ENCODE results near the gene SMC6. TPM values are rescaled to one million over a fixed set of nuclear protein-coding genes. Genes with fewer than 3 reads are reported as not detected.

The SMC6 gene
- total RNA-seq, 2 donors from 2014 or later: 19.9 to 30.4 TPM

- no peaks in the 10 kb centered on the region for H3K36me3 Mint-ChIP-seq
- H3K4me1 Mint-ChIP-seq (ENCODE audit: low read depth in 2 of 2): no peaks in the 10 kb centered on the region
- H3K9me3 Mint-ChIP-seq: no peaks in the 10 kb centered on the region
- peaks cover 5 to 20% of the 10 kb centered on the region in 2 donors for H3K27me3 Mint-ChIP-seq
- no peak for DNase-seq (ENCODE audit: low spot score)
- ATAC-seq: no peak
- no peak overlapping the region for H3K27ac Mint-ChIP-seq
- no peak overlapping the region for H3K4me3 Mint-ChIP-seq
These were observed 131.8 kb downstream of the SMC6 start for GRCh38 chr2:17621781-17622180.

- Mint-ChIP-seq H3K36me3 (no peaks in the 10 kb centered on the region), H3K27me3 (peaks cover 5 to 20% of the 10 kb centered on the region in 2 donors), H3K4me1 (ENCODE audit: low read depth in 2 of 2) (no peaks in the 10 kb centered on the region), H3K27ac (no peak overlapping the region), H3K4me3 (no peak overlapping the region), H3K9me3 (no peaks in the 10 kb centered on the region)
- ATAC-seq (no peak), DNase-seq (ENCODE audit: low spot score) (no peak)
These were observed 132.8 kb downstream of the SMC6 start for GRCh38 chr2:17620841-17621240.

- Mint-ChIP-seq H3K27ac (no peak overlapping the region), H3K36me3 (no peaks in the 10 kb centered on the region), H3K27me3 (peaks cover 5 to 19% of the 10 kb centered on the region in 2 donors), H3K9me3 (no peaks in the 10 kb centered on the region), H3K4me3 (no peak overlapping the region), H3K4me1 (ENCODE audit: low read depth in 2 of 2) (no peaks in the 10 kb centered on the region)
- ATAC-seq (no peak), DNase-seq (ENCODE audit: low spot score) (no peak)
These were observed 133.3 kb downstream of the SMC6 start for GRCh38 chr2:17620280-17620679.

GRCh38 chr2:17617955-17618354 is 135.7 kb downstream of the SMC6 start:
- no peaks in the 10 kb centered on the region for H3K36me3 Mint-ChIP-seq
- no peaks in the 10 kb centered on the region for H3K4me1 Mint-ChIP-seq (ENCODE audit: low read depth in 2 of 2)
- H3K27ac Mint-ChIP-seq: no peak overlapping the region
- DNase-seq (ENCODE audit: low spot score): no peak
- no peaks in the 10 kb centered on the region for H3K9me3 Mint-ChIP-seq
- no peak for ATAC-seq
- peaks cover 9 to 11% of the 10 kb centered on the region in 2 donors for H3K27me3 Mint-ChIP-seq
- H3K4me3 Mint-ChIP-seq: no peak overlapping the region

- H3K4me1 Mint-ChIP-seq (ENCODE audit: low read depth in 2 of 2): no peaks in the 10 kb centered on the region
- H3K9me3 Mint-ChIP-seq: no peaks in the 10 kb centered on the region
- ATAC-seq: peak in 1 of 2 donors; percentile 52
- no peak for DNase-seq (ENCODE audit: low spot score)
- no peak overlapping the region for H3K27ac Mint-ChIP-seq
- no peak overlapping the region for H3K4me3 Mint-ChIP-seq
- H3K36me3 Mint-ChIP-seq: no peaks in the 10 kb centered on the region
- H3K27me3 Mint-ChIP-seq: peaks cover 9 to 11% of the 10 kb centered on the region in 2 donors
These were observed 136.1 kb downstream of the SMC6 start for GRCh38 chr2:17617516-17617915.

- H3K27ac Mint-ChIP-seq: no peak overlapping the region
- DNase-seq (ENCODE audit: low spot score): no peak
- no peaks in the 10 kb centered on the region for H3K36me3 Mint-ChIP-seq
- ATAC-seq: no peak
- no peaks in the 10 kb centered on the region for H3K4me1 Mint-ChIP-seq (ENCODE audit: low read depth in 2 of 2)
- no peak overlapping the region for H3K4me3 Mint-ChIP-seq
- H3K27me3 Mint-ChIP-seq: peaks cover 9 to 10% of the 10 kb centered on the region in 2 donors
- H3K9me3 Mint-ChIP-seq: no peaks in the 10 kb centered on the region
These were observed 137.2 kb downstream of the SMC6 start for GRCh38 chr2:17616405-17616804.

GRCh38 chr2:17615728-17616351 is 137.8 kb downstream of the SMC6 start:
- DNase-seq (ENCODE audit: low spot score) (no peak), ATAC-seq (no peak)
- no peak overlapping the region for H3K27ac Mint-ChIP-seq
- H3K4me3 Mint-ChIP-seq: no peak overlapping the region
- peaks cover 6 to 9% of the 10 kb centered on the region in 2 donors for H3K27me3 Mint-ChIP-seq
- H3K9me3 Mint-ChIP-seq: no peaks in the 10 kb centered on the region
- H3K36me3 Mint-ChIP-seq: no peaks in the 10 kb centered on the region
- H3K4me1 Mint-ChIP-seq (ENCODE audit: low read depth in 2 of 2): no peaks in the 10 kb centered on the region

GRCh38 chr2:17615147-17615546 is 138.5 kb downstream of the SMC6 start:
- no peaks in the 10 kb centered on the region for H3K4me1 Mint-ChIP-seq (ENCODE audit: low read depth in 2 of 2)
- H3K27ac Mint-ChIP-seq: no peak overlapping the region
- no peaks in the 10 kb centered on the region for H3K9me3 Mint-ChIP-seq
- no peak overlapping the region for H3K4me3 Mint-ChIP-seq
- ATAC-seq: no peak
- H3K27me3 Mint-ChIP-seq: peaks cover 6 to 8% of the 10 kb centered on the region in 2 donors
- no peak for DNase-seq (ENCODE audit: low spot score)
- H3K36me3 Mint-ChIP-seq: no peaks in the 10 kb centered on the region

- H3K27me3 Mint-ChIP-seq: peaks cover 4 to 6% of the 10 kb centered on the region in 2 donors
- DNase-seq (ENCODE audit: low spot score): no peak
- H3K9me3 Mint-ChIP-seq: no peaks in the 10 kb centered on the region
- H3K4me1 Mint-ChIP-seq (ENCODE audit: low read depth in 2 of 2): no peaks in the 10 kb centered on the region
- H3K27ac Mint-ChIP-seq: no peak overlapping the region
- ATAC-seq: no peak
- H3K4me3 Mint-ChIP-seq: no peak overlapping the region
- no peaks in the 10 kb centered on the region for H3K36me3 Mint-ChIP-seq
These were observed 139.3 kb downstream of the SMC6 start for GRCh38 chr2:17614174-17614930.

Other genes starting within 250 kb of the SMC6 start
- gene RAD51AP2, start 235.4 kb downstream of the SMC6 start, total RNA-seq: not detected
- gene VSNL1, start 213.1 kb downstream of the SMC6 start, total RNA-seq: not detected
- gene GEN1, start 328 bp upstream of the SMC6 start, total RNA-seq: 10 to 100 TPM; 31.0 to 51.2 TPM
- not detected for gene MSGN1, start 62.6 kb upstream of the SMC6 start, total RNA-seq
- not detected for gene KCNS3, start 124.9 kb upstream of the SMC6 start, total RNA-seq